ENCODE measurements around the gene PTCH1. TPM values are rescaled to one million over a fixed set of nuclear protein-coding genes. Genes with fewer than 3 reads are reported as not detected.

The PTCH1 gene
- polyA plus RNA-seq, 2 of the 4 experiments (the other 2 are of a cell fraction), result 1.9 to 4.8 TPM

DNA sequence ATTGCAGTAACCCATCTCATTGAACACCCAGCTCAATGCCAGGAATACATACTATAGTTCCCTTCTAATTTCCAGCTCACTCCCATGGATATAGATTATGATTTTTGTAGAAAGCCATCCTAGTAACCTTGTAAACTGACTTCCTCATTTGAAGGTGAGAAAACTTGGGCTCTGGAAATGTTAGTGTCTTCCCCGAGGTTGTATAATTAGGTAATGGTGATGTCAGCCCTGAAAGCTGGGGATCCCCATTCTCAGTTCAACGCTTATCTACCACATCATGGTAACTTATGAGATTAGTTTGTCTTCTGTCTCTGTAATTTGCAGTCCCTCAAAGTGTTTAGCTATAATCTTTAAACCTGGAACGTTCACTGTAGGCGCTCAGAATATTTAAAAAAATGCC is 34.6 kb upstream of the PTCH1 start:
- no peaks in the 10 kb centered on the region for H3K9me3 ChIP-seq
- FAIRE-seq, result no peak
- no peak overlapping the region for H3K27ac ChIP-seq
- ChIA-PET POLR2A (no interaction called here), CTCF (interaction anchor here (0.6 to 1.3 kb wide), 3 partner anchors 11 to 1870 kb away, joined by 3 read pairs; no protein-coding TSS in a partner anchor)
- no peak overlapping the region for H3K4me2 ChIP-seq
- 76% methylated on average over 4 of the region's 4 CpGs for WGBS (ENCODE audit: missing lambda C conversion rate)
- no peak for TF ChIP-seq SREBF2 (IDR thresholded peaks at IDR 0.05)
- TF ChIP-seq BHLHE40 (IDR thresholded peaks at IDR 0.05; ENCODE audit: low read depth, low read length), result no peak
- no peak for TF ChIP-seq CBX8 (IDR thresholded peaks at IDR 0.05)
- TF ChIP-seq PHF8 (IDR thresholded peaks at IDR 0.05; ENCODE audit: borderline replicate concordance, low read depth), result no peak
- TF ChIP-seq, protein P1, sequence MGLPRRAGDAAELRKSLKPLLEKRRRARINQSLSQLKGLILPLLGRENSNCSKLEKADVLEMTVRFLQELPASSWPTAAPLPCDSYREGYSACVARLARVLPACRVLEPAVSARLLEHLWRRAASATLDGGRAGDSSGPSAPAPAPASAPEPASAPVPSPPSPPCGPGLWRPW (IDR thresholded peaks at IDR 0.05), result no peak
- no peak for TF ChIP-seq GATA3 (IDR thresholded peaks at IDR 0.05; ENCODE audit: borderline replicate concordance)
- TF ChIP-seq, protein P2, sequence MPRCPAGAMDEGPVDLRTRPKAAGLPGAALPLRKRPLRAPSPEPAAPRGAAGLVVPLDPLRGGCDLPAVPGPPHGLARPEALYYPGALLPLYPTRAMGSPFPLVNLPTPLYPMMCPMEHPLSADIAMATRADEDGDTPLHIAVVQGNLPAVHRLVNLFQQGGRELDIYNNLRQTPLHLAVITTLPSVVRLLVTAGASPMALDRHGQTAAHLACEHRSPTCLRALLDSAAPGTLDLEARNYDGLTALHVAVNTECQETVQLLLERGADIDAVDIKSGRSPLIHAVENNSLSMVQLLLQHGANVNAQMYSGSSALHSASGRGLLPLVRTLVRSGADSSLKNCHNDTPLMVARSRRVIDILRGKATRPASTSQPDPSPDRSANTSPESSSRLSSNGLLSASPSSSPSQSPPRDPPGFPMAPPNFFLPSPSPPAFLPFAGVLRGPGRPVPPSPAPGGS (IDR thresholded peaks at IDR 0.05), result no peak
- TF ChIP-seq HOXA7 (CRISPR knock-in tag; IDR thresholded peaks at IDR 0.05), result no peak
- TF ChIP-seq TFCP2L1 (CRISPR knock-in tag; IDR thresholded peaks at IDR 0.05), result no peak
- TF ChIP-seq ZFP36 (IDR thresholded peaks at IDR 0.05; ENCODE audit: borderline replicate concordance, partially characterized antibody), result no peak
- TF ChIP-seq ELK1 (IDR thresholded peaks at IDR 0.05; ENCODE audit: low read depth, low read length), result no peak
- TF ChIP-seq ESRRA (IDR thresholded peaks at IDR 0.05; ENCODE audit: borderline replicate concordance, low read length), result no peak
- TF ChIP-seq JUN (IDR thresholded peaks at IDR 0.05), result no peak
- TF ChIP-seq EHMT2 (IDR thresholded peaks at IDR 0.05; ENCODE audit: low read depth), result no peak
- TF ChIP-seq RFX5 (IDR thresholded peaks at IDR 0.05), result no peak
- no peak for TF ChIP-seq RCOR1 (IDR thresholded peaks at IDR 0.05; ENCODE audit: low read depth, low read length)
- TF ChIP-seq, protein P3, sequence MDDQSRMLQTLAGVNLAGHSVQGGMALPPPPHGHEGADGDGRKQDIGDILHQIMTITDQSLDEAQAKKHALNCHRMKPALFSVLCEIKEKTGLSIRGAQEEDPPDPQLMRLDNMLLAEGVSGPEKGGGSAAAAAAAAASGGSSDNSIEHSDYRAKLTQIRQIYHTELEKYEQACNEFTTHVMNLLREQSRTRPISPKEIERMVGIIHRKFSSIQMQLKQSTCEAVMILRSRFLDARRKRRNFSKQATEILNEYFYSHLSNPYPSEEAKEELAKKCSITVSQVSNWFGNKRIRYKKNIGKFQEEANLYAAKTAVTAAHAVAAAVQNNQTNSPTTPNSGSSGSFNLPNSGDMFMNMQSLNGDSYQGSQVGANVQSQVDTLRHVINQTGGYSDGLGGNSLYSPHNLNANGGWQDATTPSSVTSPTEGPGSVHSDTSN (IDR thresholded peaks at IDR 0.05), result no peak
- TF ChIP-seq MYC (IDR thresholded peaks at IDR 0.05; ENCODE audit: borderline replicate concordance, low read length), result no peak
- TF ChIP-seq ZNF302 (CRISPR knock-in tag; IDR thresholded peaks at IDR 0.05), result no peak
- DNase-seq (ENCODE audit: low read depth in 1 of 2, low spot score in 1 of 2), result no peak
- no peak overlapping the region for H3K4me3 ChIP-seq
- no peak for ATAC-seq
- no peaks in the 10 kb centered on the region for H3K4me1 ChIP-seq

DNA sequence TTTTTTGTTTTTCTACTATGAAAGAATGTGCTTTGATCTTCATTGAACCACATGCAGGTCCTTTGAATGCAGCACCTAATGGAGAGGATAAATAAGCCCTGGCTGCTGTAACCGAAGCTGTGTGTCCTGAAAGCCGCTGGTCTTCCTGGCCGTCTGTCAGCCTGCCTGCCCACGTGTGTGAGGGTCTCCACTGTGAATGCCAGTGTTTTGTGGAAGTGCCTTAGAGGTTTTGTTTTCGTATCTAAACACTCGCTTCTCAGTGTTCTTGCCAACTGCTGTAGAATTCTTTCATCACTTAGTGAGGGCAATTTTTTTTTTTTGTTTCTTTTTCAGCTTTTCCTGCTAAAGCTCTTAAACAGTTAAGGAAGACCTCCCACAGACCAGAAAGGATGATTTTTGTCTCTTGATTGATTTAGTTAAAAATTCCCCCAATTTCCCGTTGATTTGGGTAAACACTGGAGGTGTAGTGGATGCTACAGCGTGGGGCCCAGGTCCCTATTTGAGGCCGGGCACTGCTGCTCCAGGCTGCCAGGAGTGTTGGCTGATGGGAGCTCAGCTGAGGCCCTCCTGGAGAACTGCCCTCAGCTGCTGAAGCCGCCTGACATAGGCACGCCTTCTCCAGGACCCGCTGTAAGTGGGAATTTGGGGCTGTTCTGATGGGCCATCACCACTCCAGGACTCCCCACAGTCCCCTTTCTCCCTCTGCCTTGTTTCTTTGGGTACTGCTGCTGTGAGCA is 29.2 kb upstream of the PTCH1 start:
- WGBS (ENCODE audit: missing lambda C conversion rate), result 64% methylated on average over 11 of the region's 12 CpGs
- FAIRE-seq (no peak), DNase-seq (ENCODE audit: low read depth in 1 of 2, low spot score in 1 of 2) (no peak), ATAC-seq (no peak)
- ChIA-PET POLR2A (no interaction called here), CTCF (interaction anchor here (1.3 kb wide), 1 partner anchor 8 kb away, joined by 3 read pairs; no protein-coding TSS in a partner anchor)
- no peak overlapping the region for H3K4me3 ChIP-seq
- no peak overlapping the region for H3K27ac ChIP-seq
- TF ChIP-seq RCOR1 (IDR thresholded peaks at IDR 0.05; ENCODE audit: low read depth, low read length) (no peak), HOXA7 (CRISPR knock-in tag; IDR thresholded peaks at IDR 0.05) (no peak), EP300 (IDR thresholded peaks at IDR 0.05) (no peak), RARB (CRISPR knock-in tag; IDR thresholded peaks at IDR 0.05) (no peak), HEYL (CRISPR knock-in tag; IDR thresholded peaks at IDR 0.05) (no peak), KDM5A (IDR thresholded peaks at IDR 0.05) (no peak), CEBPB (IDR thresholded peaks at IDR 0.05) (no peak), ZSCAN20 (CRISPR knock-in tag; IDR thresholded peaks at IDR 0.05) (no peak)
- TF ChIP-seq, protein P4, sequence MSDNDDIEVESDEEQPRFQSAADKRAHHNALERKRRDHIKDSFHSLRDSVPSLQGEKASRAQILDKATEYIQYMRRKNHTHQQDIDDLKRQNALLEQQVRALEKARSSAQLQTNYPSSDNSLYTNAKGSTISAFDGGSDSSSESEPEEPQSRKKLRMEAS (IDR thresholded peaks at IDR 0.05), result no peak
- TF ChIP-seq, protein P1 (IDR thresholded peaks at IDR 0.05), result no peak
- no peak overlapping the region for H3K4me2 ChIP-seq
- H3K9me3 ChIP-seq, result no peaks in the 10 kb centered on the region
- no peaks in the 10 kb centered on the region for H3K4me1 ChIP-seq
